GM23338 (cell line): ENCODE results near the gene FCHSD2. TPM values are rescaled to one million over a fixed set of nuclear protein-coding genes. Genes with fewer than 3 reads are reported as not detected.

Experiments
- ATAC-seq: fragments of 200-7000 bp; cut with Tn5 transposase; 3 replicates; pipeline ENCODE4 v1.9.1; 2020
- DNase-seq: peaks from one replicate; pipeline ENCODE4 v3.0.0-alpha.2; 2015; ENCODE audit warnings: low spot score
- H2AFZ ChIP-seq: fragments of 200-600 bp; sonication (generic); 2 replicates; pipeline ENCODE4 v1.8.0; 2016; ENCODE audit warnings: antibody characterized with exemption, mild to moderate bottlenecking, moderate library complexity
- H3F3A ChIP-seq: fragments of 200-600 bp; sonication (generic); replicated peaks from 2 replicates; pipeline ENCODE4 v1.8.0; 2017; ENCODE audit warnings: antibody characterized with exemption, mixed run types, low read depth
- H3K27ac ChIP-seq: fragments of 200-600 bp; sonication (generic); 2 replicates; pipeline ENCODE4 v1.6.1; 2016; ENCODE audit warnings: low read depth
- H3K27me3 ChIP-seq: fragments of 200-600 bp; sonication (generic); 2 replicates; pipeline ENCODE4 v1.8.0; 2016; ENCODE audit warnings: mild to moderate bottlenecking, mixed run types, moderate library complexity; ENCODE audit not compliant: insufficient read depth
- H3K36me3 ChIP-seq: fragments of 200-600 bp; sonication (generic); 2 replicates; pipeline ENCODE4 v1.8.0; 2016; ENCODE audit warnings: mild to moderate bottlenecking; ENCODE audit not compliant: insufficient read depth
- H3K4me1 ChIP-seq: fragments of 200-600 bp; sonication (generic); 2 replicates; pipeline ENCODE4 v1.8.0; 2016; ENCODE audit warnings: mild to moderate bottlenecking, moderate library complexity; ENCODE audit not compliant: insufficient read depth
- H3K4me2 ChIP-seq: fragments of 200-600 bp; sonication (generic); 2 replicates; pipeline ENCODE4 v1.7.1; 2017; ENCODE audit warnings: mixed run types
- H3K4me3 ChIP-seq: fragments of 200-600 bp; sonication (generic); 2 replicates; pipeline ENCODE4 v1.6.1; 2016; ENCODE audit warnings: mixed run types
- H3K79me2 ChIP-seq: fragments of 200-600 bp; sonication (generic); replicated peaks from 2 replicates; pipeline ENCODE4 v1.8.0; 2017; ENCODE audit warnings: mild to moderate bottlenecking; ENCODE audit not compliant: insufficient read depth
- H3K9me2 ChIP-seq: fragments of 200-600 bp; sonication (generic); 2 replicates; pipeline ENCODE4 v1.8.0; 2017; ENCODE audit not compliant: insufficient read depth
- H4K20me1 ChIP-seq: fragments of 200-600 bp; sonication (generic); replicated peaks from 2 replicates; pipeline ENCODE4 v1.8.0; 2017; ENCODE audit warnings: mild to moderate bottlenecking; ENCODE audit not compliant: insufficient read depth
- H3K27ac Mint-ChIP-seq: 2 replicates; pipeline ENCODE4 v1.8.0; 2020; ENCODE audit warnings: inconsistent platforms, mild to moderate bottlenecking, moderate library complexity, mixed read lengths
- H3K27me3 Mint-ChIP-seq: 3 replicates; pipeline ENCODE4 v1.8.0; 2022; ENCODE audit warnings: low read depth, mild to moderate bottlenecking, moderate library complexity, mixed read lengths, inconsistent platforms; ENCODE audit not compliant: insufficient read depth, poor library complexity
- H3K36me3 Mint-ChIP-seq: 3 replicates; pipeline ENCODE4 v1.8.0; 2021; ENCODE audit warnings: low read depth, mild to moderate bottlenecking, inconsistent platforms, moderate library complexity, mixed read lengths
- H3K4me1 Mint-ChIP-seq: 3 replicates; pipeline ENCODE4 v1.8.0; 2020; ENCODE audit warnings: mild to moderate bottlenecking, inconsistent platforms, mixed read lengths
- H3K4me3 Mint-ChIP-seq: 3 replicates; pipeline ENCODE4 v1.8.0; 2021; ENCODE audit warnings: moderate library complexity, mild to moderate bottlenecking, inconsistent platforms, mixed read lengths
- H3K9me3 Mint-ChIP-seq: 3 replicates; pipeline ENCODE4 v1.8.0; 2020; ENCODE audit warnings: moderate library complexity, mild to moderate bottlenecking, inconsistent platforms, mixed read lengths
- CREB1 ChIP-seq: fragments of 250-450 bp; sonication (Bioruptor Pico); IDR thresholded peaks from 2 replicates; pipeline ENCODE4 v1.5.0; 2020; ENCODE audit warnings: low read depth, mild to moderate bottlenecking, moderate library complexity
- CTCF ChIP-seq, 2 experiments: fragments of 200-600 bp in 1 of 2; sonication (generic) in 1 of 2; conservative IDR thresholded peaks; 2 replicates each; pipeline versions ENCODE4 v1.5.1 to v1.6.1; 2016 to 2017; ENCODE audit warnings: antibody characterized with exemption in 2 of 2, low read depth in 2 of 2, mild to moderate bottlenecking in 2 of 2, moderate library complexity in 1 of 2
- EZH2 ChIP-seq: fragments of 200-600 bp; sonication (generic); IDR thresholded peaks from one replicate; pipeline ENCODE4 v1.8.0; 2017; ENCODE audit warnings: antibody characterized with exemption, mild to moderate bottlenecking, low read depth; ENCODE audit not compliant: unreplicated experiment
- EZH2phosphoT487 ChIP-seq: fragments of 200-600 bp; sonication (generic); IDR thresholded peaks from one replicate; pipeline ENCODE4 v1.8.1; 2018; ENCODE audit warnings: antibody characterized with exemption; ENCODE audit not compliant: unreplicated experiment
- JUNB ChIP-seq: IDR thresholded peaks from one replicate; pipeline ENCODE4 v1.6.1; 2016; ENCODE audit warnings: antibody characterized with exemption; ENCODE audit not compliant: unreplicated experiment
- NANOG ChIP-seq: IDR thresholded peaks from 2 replicates; pipeline ENCODE4 v1.6.1; 2016; ENCODE audit warnings: antibody characterized with exemption, borderline replicate concordance
- POLR2AphosphoS5 ChIP-seq: IDR thresholded peaks from 2 replicates; pipeline ENCODE4 v1.6.1; 2016; ENCODE audit warnings: antibody characterized with exemption, low read depth
- REST ChIP-seq: IDR thresholded peaks from one replicate; pipeline ENCODE4 v1.6.1; 2018; ENCODE audit warnings: antibody characterized with exemption; ENCODE audit not compliant: unreplicated experiment
- STAT1 ChIP-seq: IDR thresholded peaks from one replicate; pipeline ENCODE4 v1.6.1; 2016; ENCODE audit warnings: antibody characterized with exemption; ENCODE audit not compliant: unreplicated experiment
- ZNF114 ChIP-seq: fragments of 250-450 bp; sonication (Bioruptor Pico); IDR thresholded peaks from 2 replicates; pipeline ENCODE4 v1.5.0; 2020; ENCODE audit warnings: mild to moderate bottlenecking, moderate library complexity
- ZNF462 ChIP-seq: fragments of 250-450 bp; sonication (Bioruptor Pico); IDR thresholded peaks from 2 replicates; pipeline ENCODE4 v1.5.0; 2020; ENCODE audit warnings: mild to moderate bottlenecking, moderate library complexity
- polyA plus RNA-seq: library from polyadenylated mRNA; unstranded; fragments of >200 nt; fragmentation: Nextera tagmentation; extraction: Ambion mirVana; gene quantifications from 2 replicates; pipeline ENCODE4 v1.2.1, GENCODE V29; 2016
- total RNA-seq: library from RNA; depleted of rRNA; stranded (reverse); fragments of >200 nt; shearing (Covaris generic); gene quantifications from 2 replicates; pipeline ENCODE4 v1.2.3, GENCODE V29; 2014

The FCHSD2 gene
- total and polyA plus RNA-seq, 2 experiments from 2014 or later: 3.6 to 5.2 TPM

- H3K9me3 Mint-ChIP-seq: no peaks in the 10 kb centered on the region
- no peak for ATAC-seq
- Histone ChIP-seq H3K36me3 (no peaks in the 10 kb centered on the region), H3F3A (no peaks in the 10 kb centered on the region), H3K9me2 (no peaks in the 10 kb centered on the region), H3K27me3 (no peaks in the 10 kb centered on the region), H4K20me1 (no peaks in the 10 kb centered on the region), H3K4me2 (peak overlapping the region; percentile 42; the same call in 1 of the 2 replicates), H2AFZ (no peak overlapping the region), H3K4me3 (no peak overlapping the region), H3K79me2 (no peaks in the 10 kb centered on the region), H3K4me1 (peaks cover 6% of the 10 kb centered on the region; the same call in 1 of the 2 replicates), H3K27ac (no peak overlapping the region)
- peak overlapping the region; percentile 76 for H3K27ac Mint-ChIP-seq
- DNase-seq: no peak
- H3K36me3 Mint-ChIP-seq: peaks cover 2% of the 10 kb centered on the region; the same call in 1 of the 3 replicates
- H3K27me3 Mint-ChIP-seq: no peaks in the 10 kb centered on the region
- H3K4me3 Mint-ChIP-seq: no peak overlapping the region
- TF ChIP-seq EZH2 (no peak), ZNF462 (CRISPR knock-in tag) (no peak), JUNB (no peak), STAT1 (no peak), ZNF114 (CRISPR knock-in tag) (no peak), EZH2phosphoT487 (no peak), CTCF (conservative IDR thresholded peaks at IDR 0.05; ENCODE audit: low read depth in 2 of 2) (no peak), NANOG (no peak), CREB1 (CRISPR knock-in tag) (no peak), POLR2AphosphoS5 (no peak), REST (no peak)
- H3K4me1 Mint-ChIP-seq: peaks cover 17% of the 10 kb centered on the region; the same call in 2 of the 3 replicates
Observed at GRCh38 chr11:72981971-72982685, 160.0 kb downstream of the FCHSD2 start.
